GM12873 (cell line): ENCODE data around the gene ARHGAP11A.

ENCODE experiments used
- TF ChIP-seq, protein P1 (sequence below): IDR thresholded peaks from 2 replicates; pipeline ENCODE4 v1.5.1; 2012; ENCODE audit warnings: low read depth, mild to moderate bottlenecking, moderate library complexity, low read length, control low read depth; ENCODE audit not compliant: insufficient read depth; ENCODE audit errors: missing control alignments

ARHGAP11A gene

DNA sequence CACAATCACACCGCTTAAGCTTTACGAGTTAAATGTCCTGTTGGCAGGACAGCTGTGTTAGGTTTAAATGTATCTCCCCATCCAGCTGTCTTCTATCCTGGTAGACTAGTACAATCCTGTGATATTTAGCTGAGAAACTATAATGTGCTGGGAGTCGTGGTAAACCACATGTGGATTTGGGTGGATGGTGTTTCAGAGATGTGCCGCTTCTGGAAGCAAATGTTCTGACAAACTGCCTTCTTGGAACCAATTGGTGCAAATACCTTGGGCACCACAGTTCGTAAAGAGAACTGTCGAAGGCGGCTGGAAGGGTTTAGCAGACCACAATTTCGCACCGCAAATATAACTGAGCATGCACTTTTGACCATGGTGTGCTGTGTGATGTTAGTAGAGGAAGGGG, 41.2 kb downstream of the ARHGAP11A start:
- TF ChIP-seq, protein P1, sequence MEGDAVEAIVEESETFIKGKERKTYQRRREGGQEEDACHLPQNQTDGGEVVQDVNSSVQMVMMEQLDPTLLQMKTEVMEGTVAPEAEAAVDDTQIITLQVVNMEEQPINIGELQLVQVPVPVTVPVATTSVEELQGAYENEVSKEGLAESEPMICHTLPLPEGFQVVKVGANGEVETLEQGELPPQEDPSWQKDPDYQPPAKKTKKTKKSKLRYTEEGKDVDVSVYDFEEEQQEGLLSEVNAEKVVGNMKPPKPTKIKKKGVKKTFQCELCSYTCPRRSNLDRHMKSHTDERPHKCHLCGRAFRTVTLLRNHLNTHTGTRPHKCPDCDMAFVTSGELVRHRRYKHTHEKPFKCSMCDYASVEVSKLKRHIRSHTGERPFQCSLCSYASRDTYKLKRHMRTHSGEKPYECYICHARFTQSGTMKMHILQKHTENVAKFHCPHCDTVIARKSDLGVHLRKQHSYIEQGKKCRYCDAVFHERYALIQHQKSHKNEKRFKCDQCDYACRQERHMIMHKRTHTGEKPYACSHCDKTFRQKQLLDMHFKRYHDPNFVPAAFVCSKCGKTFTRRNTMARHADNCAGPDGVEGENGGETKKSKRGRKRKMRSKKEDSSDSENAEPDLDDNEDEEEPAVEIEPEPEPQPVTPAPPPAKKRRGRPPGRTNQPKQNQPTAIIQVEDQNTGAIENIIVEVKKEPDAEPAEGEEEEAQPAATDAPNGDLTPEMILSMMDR, result no peak

DNA sequence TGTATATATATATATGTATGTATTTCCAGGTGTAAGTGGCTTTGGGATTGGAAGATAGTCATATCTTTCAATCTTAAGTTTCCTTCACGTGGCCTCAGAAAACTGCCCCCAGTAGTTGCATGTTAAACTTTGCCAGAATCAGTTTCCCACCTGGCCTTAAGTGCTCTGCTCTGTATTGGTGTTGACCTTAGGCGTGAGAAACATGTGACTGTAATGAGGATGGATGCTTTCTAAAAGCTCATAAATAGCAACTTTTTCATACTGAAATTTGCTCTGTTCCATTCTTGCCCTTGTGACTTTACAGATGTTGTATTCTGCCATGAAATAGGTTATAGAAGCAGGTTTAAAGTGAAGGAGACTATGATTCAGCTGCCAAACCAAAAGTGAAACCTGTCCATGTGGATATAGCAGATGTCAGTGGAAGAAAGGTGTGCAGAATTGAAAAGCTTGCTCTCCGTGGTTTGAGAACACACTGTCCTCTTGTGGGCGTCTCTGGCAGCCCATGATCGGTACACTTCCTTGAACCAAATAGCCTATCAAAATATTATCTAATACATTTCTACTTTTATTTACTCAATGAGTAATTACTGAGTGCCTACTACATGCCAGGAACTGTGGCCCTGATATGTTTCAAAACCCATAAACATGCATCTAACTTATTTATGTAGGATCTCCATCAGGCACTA, 42.0 kb downstream of the ARHGAP11A start:
- TF ChIP-seq, protein P1, result no peak

DNA sequence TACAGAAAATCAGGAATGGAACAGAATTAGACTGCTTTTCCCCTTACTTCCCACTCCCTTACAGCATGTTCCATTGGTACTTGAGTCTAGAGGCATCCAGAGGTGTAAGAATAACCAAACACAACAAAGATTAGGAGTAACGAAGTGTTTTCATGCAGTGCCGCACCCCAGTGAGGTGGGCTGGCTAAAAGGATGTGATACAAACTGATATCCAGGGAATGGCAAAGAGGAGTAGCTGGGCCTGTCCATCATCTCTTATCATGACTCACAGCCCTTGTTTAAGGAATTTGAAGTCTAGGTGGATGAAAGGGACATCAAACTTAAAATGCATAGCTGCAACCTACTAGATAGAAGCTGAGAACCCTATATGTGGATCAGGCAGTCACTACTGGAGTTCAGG, 42.6 kb downstream of the ARHGAP11A start:
- TF ChIP-seq, protein P1, result no peak

DNA sequence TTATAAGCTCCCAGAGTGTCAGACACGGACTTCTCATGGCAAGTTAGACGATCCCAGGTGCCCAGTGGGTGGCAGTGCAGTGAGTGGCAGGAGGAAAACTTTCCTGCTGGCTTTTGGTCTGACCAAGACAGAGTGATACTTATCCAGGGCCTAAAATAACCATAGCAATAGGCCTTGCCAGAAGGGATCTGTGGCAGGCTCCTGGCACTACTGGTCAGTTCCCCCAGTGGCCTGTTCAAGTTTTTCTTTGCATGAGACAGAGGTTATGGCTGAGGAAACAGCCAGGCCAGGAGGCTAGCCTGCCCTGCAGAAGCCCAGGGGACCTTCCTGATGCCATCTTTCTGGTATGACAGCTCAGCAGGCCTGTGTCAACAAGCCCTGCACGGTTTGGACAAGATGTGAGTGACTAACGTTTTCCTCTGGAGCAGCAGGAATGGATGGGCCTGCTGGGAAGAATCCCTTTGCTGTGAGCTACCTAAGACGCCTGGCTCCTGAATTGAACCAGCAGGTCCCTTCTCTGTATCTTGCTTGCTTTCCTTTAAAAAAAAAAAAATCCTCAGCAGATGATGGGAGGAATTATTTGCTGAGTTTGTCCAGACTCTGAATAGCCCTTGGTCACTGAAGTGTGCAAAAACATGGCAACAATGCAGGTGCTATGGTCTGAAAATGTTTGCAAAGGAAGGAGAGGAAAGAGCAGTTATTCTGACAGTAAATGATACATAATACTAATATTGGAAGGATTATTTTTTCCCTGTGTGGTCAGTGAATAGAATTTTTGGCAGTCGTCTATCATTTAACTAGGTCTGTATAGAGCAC, 44.2 kb downstream of the ARHGAP11A start:
- TF ChIP-seq, protein P1, result no peak

DNA sequence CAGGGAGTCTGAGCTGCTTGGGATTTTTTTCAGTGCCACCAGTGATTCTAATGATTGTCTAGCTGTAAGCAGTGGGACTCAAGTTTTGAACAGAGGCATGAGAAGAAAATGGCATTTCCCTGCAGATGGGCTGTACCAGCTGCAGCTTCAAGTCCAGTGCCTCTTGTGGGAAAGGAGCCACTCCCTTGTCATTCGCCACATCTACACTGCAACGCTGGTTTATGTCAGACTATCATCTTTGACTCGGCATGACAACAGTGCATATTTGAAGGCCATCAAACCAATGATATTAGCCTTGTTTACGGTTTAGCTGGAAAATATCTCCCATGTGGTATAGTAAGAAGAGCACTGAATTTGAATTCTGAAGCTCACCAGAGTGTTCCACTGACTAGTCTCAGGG, 48.4 kb downstream of the ARHGAP11A start:
- TF ChIP-seq, protein P1, result no peak

DNA sequence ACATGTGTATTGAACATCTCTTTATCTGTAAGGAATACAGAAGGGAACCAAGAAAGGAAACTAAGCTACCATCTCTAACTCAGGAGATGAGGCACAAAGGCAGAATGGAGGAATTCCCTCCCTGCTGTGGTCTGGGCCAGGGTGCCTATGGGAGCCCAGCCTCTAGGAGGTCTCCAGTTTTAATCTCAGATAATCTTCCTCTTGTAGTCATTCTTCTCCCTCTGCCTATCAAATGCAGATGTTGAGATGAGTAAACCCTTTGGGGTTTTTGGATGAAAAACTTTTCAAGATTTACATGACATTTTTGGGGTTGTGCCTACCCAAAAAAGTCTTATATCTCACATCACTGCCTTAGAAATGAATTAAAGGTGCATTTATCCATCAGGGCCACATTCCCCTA, 49.5 kb downstream of the ARHGAP11A start:
- TF ChIP-seq, protein P1, result no peak

DNA sequence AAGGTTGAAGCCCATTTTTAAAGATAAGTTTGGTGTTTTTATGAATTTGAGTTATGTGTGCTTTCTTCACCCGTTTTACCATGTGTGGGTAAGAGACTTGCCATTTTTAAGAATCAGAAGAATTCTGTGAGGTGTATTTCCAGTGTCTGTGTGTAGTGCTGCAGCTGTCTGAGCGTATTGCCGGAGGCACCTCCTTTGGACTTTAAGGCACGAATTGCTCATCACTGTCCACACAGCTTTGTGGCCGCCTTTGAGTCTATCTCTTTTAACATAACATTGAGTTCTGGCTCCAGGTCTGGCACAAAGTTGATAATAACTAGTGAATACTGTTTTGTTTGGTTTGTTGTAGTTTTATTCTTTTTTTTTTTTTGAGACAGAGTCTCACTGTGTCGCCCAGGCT, 52.0 kb downstream of the ARHGAP11A start:
- TF ChIP-seq, protein P1, result no peak
